ENCODE results near the gene KCNN3.

- TF ChIP-seq REST (IDR thresholded peaks at IDR 0.05; ENCODE audit: insufficient read depth in 1 of 2, low read depth in 2 of 2, low read length in 2 of 2) (peak; percentile 79 to 94), POLR2AphosphoS5 (IDR thresholded peaks at IDR 0.05; ENCODE audit: low read depth, low read length) (no peak), TAF1 (IDR thresholded peaks at IDR 0.05; ENCODE audit: borderline replicate concordance, insufficient read depth, low read length) (no peak)
Observed at GRCh38 chr1:154703170-154703569, 166.9 kb downstream of the KCNN3 start.

Measured in PFSK-1 (cell line).